ENCODE data around the gene BBS9. TPM values are rescaled to one million over a fixed set of nuclear protein-coding genes. Genes with fewer than 3 reads are reported as not detected.

Gene BBS9
- total RNA-seq, 1 donor from 2014 or later = 19.6 TPM

- intact Hi-C loops (cut with DNase I) = no loop called here
These were observed 521.5 kb downstream of the BBS9 start for GRCh38 chr7:33650828-33651227.

GRCh38 chr7:33651998-33652515 lies 522.7 kb downstream of the BBS9 start:
- intact Hi-C loops (cut with DNase I) = no loop called here
- Histone ChIP-seq H3K4me3 (no peak overlapping the region), H3K36me3 (no peaks in the 10 kb centered on the region), H3K27me3 (no peaks in the 10 kb centered on the region), H3K27ac (no peak overlapping the region), H3K4me1 (no peaks in the 10 kb centered on the region), H3K9me3 (no peaks in the 10 kb centered on the region)
- no peak for TF ChIP-seq CTCF (IDR thresholded peaks at IDR 0.05)
- peak; percentile 55 for ATAC-seq
- DNase-seq = no peak

More at GRCh38 chr7:33650828-33651227, 521.5 kb downstream of the BBS9 start:
- H3K4me1 ChIP-seq = no peaks in the 10 kb centered on the region
- TF ChIP-seq CTCF (IDR thresholded peaks at IDR 0.05) = no peak
- no peaks in the 10 kb centered on the region for H3K36me3 ChIP-seq
- H3K27me3 ChIP-seq = no peaks in the 10 kb centered on the region
- no peak for DNase-seq
- no peak overlapping the region for H3K4me3 ChIP-seq
- no peaks in the 10 kb centered on the region for H3K9me3 ChIP-seq
- H3K27ac ChIP-seq = no peak overlapping the region
- ATAC-seq = no peak

GRCh38 chr7:33654676-33655075 lies 525.3 kb downstream of the BBS9 start:
- no peak for DNase-seq
- H3K27me3 ChIP-seq = no peaks in the 10 kb centered on the region
- H3K4me3 ChIP-seq = no peak overlapping the region
- no peak for ATAC-seq
- H3K36me3 ChIP-seq = no peaks in the 10 kb centered on the region
- H3K4me1 ChIP-seq = no peaks in the 10 kb centered on the region
- TF ChIP-seq CTCF (IDR thresholded peaks at IDR 0.05) = no peak
- no peak overlapping the region for H3K27ac ChIP-seq
- intact Hi-C loops (cut with DNase I) = no loop called here
- no peaks in the 10 kb centered on the region for H3K9me3 ChIP-seq

Other genes with a start within 250 kb of the BBS9 start
- gene KBTBD2, start 237.8 kb upstream of the BBS9 start, total RNA-seq = 44.7 TPM
- 113 TPM for gene FKBP9, start 172.1 kb upstream of the BBS9 start, total RNA-seq
- gene NT5C3A, start 66.8 kb upstream of the BBS9 start, total RNA-seq = 34.0 TPM
- gene RP9, start 20.2 kb upstream of the BBS9 start, total RNA-seq = 11.9 TPM